Urothelium cell line (cell line): Measurements from ENCODE around the gene MYL12B.
"Not testable (repeated sequence)": the region's sequence is repeated elsewhere in the genome, so short reads cannot be mapped to it uniquely, and the experiment has no call there.

ENCODE experiments used
- DNase-seq: peaks from one replicate; pipeline ENCODE4 v3.0.0; 2011; ENCODE audit warnings: low spot score, mixed read lengths
- FAIRE-seq: peaks from 2 replicates; lab custom pipeline; 2011; peaks lifted over from hg19 to GRCh38; lab: Jason Lieb, UNC

MYL12B gene

DNA sequence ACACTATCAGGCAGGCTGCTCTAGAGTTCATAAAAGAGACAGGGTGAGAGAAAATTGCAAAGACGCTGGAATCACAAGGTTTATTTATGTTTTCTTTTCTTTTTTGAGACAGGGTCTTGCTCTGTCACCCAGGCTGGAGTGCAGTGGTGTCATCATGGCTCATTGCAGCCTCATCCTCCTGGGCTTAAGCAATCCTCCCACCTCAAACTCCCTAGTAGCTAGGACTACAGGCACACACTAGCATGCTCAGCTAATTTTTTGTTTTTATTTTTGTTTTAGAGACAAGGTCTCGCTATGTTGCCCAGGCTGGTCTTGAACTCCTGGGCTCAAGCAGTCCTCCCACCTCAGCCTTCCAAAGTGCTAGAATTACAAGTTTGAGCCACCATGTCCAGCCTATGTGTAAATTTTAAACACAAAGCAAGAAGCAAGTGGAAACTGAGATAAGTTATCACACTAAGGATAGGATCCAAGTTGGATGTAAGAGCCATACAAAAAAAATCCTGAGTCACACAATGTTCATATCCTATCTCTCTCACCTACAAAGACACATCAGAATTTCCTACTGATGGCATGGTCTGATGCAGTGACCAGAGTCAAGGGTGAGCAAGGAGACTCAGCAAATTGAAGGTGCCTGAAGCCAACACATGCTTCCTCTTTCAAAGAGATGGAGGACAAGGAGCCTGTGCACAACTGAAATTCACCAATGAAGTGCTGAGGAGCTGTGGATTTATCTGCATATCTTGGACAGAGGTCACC is 31.4 kb downstream of the MYL12B start:
- DNase-seq (no peak), FAIRE-seq (peak; percentile 82)

GRCh38 chr18:3294435-3295080 is 32.6 kb downstream of the MYL12B start:
- FAIRE-seq (peak; percentile 95), DNase-seq (peak; percentile 82)

GRCh38 chr18:3297025-3297984 is 35.4 kb downstream of the MYL12B start:
- FAIRE-seq (peak; percentile 96), DNase-seq (peak; percentile 69)

GRCh38 chr18:3304832-3305231 is 42.9 kb downstream of the MYL12B start:
- no peak for FAIRE-seq
- DNase-seq, result no peak

DNA sequence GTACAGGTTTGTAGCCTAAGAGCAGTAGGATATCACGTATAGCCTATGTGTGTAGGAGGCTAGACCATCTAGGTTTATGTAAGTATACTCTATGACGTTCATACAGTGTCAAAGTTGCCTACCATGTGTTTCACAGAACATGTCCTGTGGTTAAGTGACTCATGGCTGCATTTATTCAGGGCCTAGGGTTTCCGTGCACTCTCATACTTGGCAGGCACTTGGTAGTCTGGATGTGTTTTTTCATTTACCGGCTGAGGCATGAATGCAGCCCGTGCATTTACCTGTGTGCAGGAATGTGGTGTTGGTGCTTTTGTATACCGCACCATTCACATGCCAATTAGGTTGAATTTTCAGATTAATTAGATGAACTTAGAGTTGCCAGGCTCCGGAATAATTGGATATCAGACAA is 43.4 kb downstream of the MYL12B start:
- peak; percentile 100 for FAIRE-seq

DNA sequence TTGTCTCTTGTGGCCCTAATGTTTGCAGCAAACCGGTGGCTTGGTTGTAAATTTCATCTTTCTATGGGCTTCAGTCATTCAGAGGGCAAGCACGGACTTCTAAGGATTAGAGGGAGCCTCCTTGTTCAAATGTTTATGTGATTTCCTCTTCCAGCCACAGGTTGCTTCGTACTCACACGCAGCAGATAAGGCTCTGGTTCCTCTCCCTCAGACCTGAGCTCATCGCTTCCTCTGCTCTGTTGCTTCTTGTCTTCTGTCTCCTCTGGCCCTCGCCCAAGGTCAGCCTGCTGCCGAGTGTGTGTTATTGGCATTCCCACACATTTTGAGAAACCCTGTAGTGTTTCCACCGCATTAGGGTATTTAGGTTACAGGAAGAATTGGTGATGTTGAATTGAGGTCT is 44.0 kb downstream of the MYL12B start:
- DNase-seq (peak; percentile 77), FAIRE-seq (no peak)

More for the DNA sequence above, 43.4 kb downstream of the MYL12B start:
- peak; percentile 98 for DNase-seq

DNA sequence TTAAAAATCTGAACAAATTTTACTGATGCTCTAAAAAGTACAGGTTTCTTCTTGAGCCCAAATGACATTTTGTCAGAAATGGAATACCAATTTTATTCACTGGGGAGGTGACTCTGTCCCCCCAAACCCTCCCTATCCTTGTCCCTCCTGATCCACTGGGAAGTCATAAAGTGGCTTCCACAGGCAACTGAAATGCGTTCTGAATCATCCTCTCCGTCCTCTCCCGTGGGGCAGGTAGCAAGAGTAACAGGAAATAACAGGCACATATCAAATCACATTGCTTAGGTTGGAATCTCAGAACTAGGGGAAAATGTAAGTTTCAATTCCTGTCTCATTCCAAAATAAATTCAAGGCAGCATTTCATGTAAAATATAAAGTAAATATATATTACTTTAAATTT is 44.5 kb downstream of the MYL12B start:
- DNase-seq (no peak), FAIRE-seq (no peak)

- FAIRE-seq, result no peak
- DNase-seq, result no peak
Observed at GRCh38 chr18:3313685-3314084, 51.8 kb downstream of the MYL12B start.

DNA sequence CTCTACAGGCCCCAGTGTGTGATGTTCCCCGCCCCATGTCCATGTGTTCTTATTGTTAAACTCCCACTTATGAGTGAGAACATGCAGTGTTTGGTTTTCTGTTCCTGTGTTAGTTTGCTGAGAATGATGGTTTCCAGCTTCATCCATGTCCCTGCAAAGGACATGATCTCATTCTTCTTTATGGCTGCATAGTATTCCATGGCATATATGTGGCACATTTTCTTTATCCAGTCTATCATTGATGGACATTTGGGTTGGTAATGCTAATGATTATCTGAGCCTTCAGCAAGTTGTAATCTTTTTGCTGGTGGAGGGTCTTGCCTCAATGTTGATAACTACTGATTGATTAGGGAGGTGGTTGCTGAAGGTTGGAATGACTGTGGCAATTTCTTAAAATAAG is 53.4 kb downstream of the MYL12B start:
- peak; percentile 84 for FAIRE-seq

DNA sequence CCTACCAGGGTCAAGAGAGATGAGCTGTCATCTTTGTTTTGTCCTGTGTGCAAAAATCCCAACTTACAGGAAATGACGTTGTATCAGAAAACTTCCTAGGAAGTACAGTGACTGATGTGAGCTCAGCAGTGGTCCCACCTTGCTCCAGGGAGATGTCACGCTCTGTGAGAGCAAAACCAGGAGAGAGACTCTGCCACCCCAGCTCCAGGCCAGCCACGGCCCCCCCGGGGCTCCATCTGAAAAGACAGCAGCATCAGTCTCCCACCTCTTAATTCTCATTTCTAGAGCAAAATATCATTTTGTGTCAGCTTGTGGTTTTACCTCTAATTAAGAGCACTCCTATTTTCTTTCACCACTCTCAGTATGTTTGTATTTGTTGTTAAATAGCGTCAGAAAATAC is 57.5 kb downstream of the MYL12B start:
- DNase-seq (no peak), FAIRE-seq (peak; percentile 79)

More for the DNA sequence above, 53.4 kb downstream of the MYL12B start:
- DNase-seq, result not testable (repeated sequence)

DNA sequence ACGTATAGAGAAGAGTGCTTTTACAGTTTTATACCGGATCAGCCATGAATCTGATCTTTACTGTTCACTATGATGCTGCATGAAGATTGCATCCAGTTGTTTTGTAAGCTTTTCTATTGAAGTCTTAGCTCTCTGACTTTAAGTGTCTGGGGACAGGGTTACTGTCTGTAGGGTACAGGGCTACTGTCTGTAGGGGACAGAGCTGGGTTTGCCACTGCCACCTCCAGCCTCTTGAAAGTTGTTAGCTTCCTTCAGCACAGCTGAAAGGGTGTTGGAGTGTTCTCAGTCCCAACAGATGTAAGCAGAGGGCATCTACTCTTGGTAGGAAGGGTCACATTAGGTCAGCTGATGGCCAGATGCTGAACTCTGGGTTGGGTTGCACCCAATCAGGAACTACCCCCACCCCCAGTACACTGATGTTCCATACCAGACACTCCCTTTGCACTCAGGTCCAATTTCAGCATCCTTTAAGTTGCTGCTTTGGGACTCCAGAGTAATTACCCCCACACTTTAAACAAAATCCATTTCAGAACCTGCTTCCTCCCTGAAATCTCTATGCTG is 58.0 kb downstream of the MYL12B start:
- FAIRE-seq, result peak; percentile 55
- no peak for DNase-seq

DNA sequence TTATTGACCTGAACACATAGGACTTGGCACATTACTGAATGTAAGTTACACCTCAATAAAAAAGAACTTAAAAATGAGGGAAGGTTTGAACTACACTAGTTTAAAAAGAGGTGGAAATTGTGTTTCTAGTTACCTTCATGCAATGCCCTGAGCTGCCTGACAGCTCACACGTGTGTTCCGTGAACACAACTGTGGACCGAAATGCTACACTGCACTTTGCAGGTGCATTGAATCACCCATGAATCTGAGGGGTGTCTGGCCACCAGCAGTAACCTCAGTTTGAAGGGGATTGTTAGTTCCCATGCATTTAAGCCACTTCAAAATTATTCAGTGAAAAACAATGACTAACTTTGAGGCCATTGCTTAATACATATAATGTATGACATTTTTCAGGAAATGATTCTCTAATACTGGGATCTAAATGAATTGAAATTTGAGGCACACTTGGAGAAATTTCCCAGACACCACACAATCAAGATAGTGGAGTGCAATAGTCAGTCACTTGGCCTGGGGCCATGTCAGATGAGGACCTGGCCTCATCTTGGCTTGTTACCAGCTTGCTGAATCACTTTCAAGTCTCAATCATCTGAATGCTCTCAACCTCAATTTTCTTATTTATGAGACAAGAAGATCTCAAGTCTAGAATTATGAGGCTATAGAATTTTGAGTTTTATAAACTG is 59.3 kb downstream of the MYL12B start:
- peak; percentile 100 for FAIRE-seq
- peak; percentile 97 for DNase-seq

GRCh38 chr18:3323900-3324299 is 62.0 kb downstream of the MYL12B start:
- DNase-seq, result peak; percentile 78
- no peak for FAIRE-seq
